H9 (cell line): ENCODE measurements around the gene CRY2. TPM values are rescaled to one million over a fixed set of nuclear protein-coding genes. Genes with fewer than 3 reads are reported as not detected.

Source experiments
- DNase-seq: peaks from one replicate; pipeline ENCODE4 v3.0.0-alpha.2; 2017
- H2AFZ ChIP-seq: one replicate; pipeline ENCODE4 v1.6.1; 2013; ENCODE audit warnings: mild to moderate bottlenecking, low read length, control low read depth, moderate library complexity
- H2AK5ac ChIP-seq: 2 replicates; pipeline ENCODE4 v1.6.1; 2013; ENCODE audit warnings: low read length, control low read depth, mixed read lengths; ENCODE audit not compliant: insufficient read length
- H2BK120ac ChIP-seq: one replicate; pipeline ENCODE4 v1.6.1; 2013; ENCODE audit warnings: low read depth, mild to moderate bottlenecking, low read length, control low read depth, inconsistent platforms; ENCODE audit not compliant: poor library complexity, severe bottlenecking
- H2BK12ac ChIP-seq: 2 replicates; pipeline ENCODE4 v1.6.1; 2013; ENCODE audit warnings: low read length, control low read depth, mixed read lengths, low read depth; ENCODE audit not compliant: insufficient read length
- H2BK15ac ChIP-seq: 2 replicates; pipeline ENCODE4 v1.6.1; 2013; ENCODE audit warnings: low read depth, low read length, control low read depth
- H2BK20ac ChIP-seq: one replicate; pipeline ENCODE4 v1.6.1; 2013; ENCODE audit warnings: low read depth, mild to moderate bottlenecking, low read length, control low read depth, inconsistent platforms; ENCODE audit not compliant: poor library complexity, severe bottlenecking
- H2BK5ac ChIP-seq: 2 replicates; pipeline ENCODE4 v1.6.1; 2013; ENCODE audit warnings: low read length, control low read depth, mixed read lengths; ENCODE audit not compliant: insufficient read length
- H3K14ac ChIP-seq: 2 replicates; pipeline ENCODE4 v1.6.1; 2013; ENCODE audit warnings: low read length, control low read depth; ENCODE audit not compliant: insufficient read depth
- H3K18ac ChIP-seq: 2 replicates; pipeline ENCODE4 v1.6.1; 2013; ENCODE audit warnings: low read depth, mild to moderate bottlenecking, mixed read lengths, low read length, control low read depth; ENCODE audit not compliant: insufficient read length
- H3K23ac ChIP-seq: 2 replicates; pipeline ENCODE4 v1.6.1; 2013; ENCODE audit warnings: low read length, control low read depth, mixed read lengths, low read depth; ENCODE audit not compliant: insufficient read length
- H3K23me2 ChIP-seq: 2 replicates; pipeline ENCODE4 v1.6.1; 2013; ENCODE audit warnings: low read depth, mild to moderate bottlenecking, mixed read lengths, low read length, control low read depth; ENCODE audit not compliant: insufficient read length, poor library complexity, severe bottlenecking
- H3K27ac ChIP-seq: 2 replicates; pipeline ENCODE4 v1.5.1; 2013; ENCODE audit warnings: low read length, control low read depth, mixed read lengths, low read depth; ENCODE audit not compliant: insufficient read length
- H3K27me3 ChIP-seq: 2 replicates; pipeline ENCODE4 v1.6.1; 2013; ENCODE audit warnings: low read length, control low read depth, inconsistent platforms; ENCODE audit not compliant: insufficient read depth
- H3K4ac ChIP-seq: 2 replicates; pipeline ENCODE4 v1.6.1; 2013; ENCODE audit warnings: low read depth, mild to moderate bottlenecking, control low read depth, inconsistent platforms, low read length, moderate library complexity
- H3K4me1 ChIP-seq: 2 replicates; pipeline ENCODE4 v1.6.1; 2013; ENCODE audit warnings: low read length, control low read depth, inconsistent platforms; ENCODE audit not compliant: insufficient read depth
- H3K4me2 ChIP-seq: 2 replicates; pipeline ENCODE4 v1.6.1; 2013; ENCODE audit warnings: low read length, control low read depth, mixed read lengths; ENCODE audit not compliant: insufficient read length, insufficient read depth
- H3K56ac ChIP-seq: 2 replicates; pipeline ENCODE4 v1.6.1; 2013; ENCODE audit warnings: low read depth, mild to moderate bottlenecking, mixed read lengths, low read length, control low read depth; ENCODE audit not compliant: insufficient read length
- H3K79me1 ChIP-seq: 2 replicates; pipeline ENCODE4 v1.6.1; 2013; ENCODE audit warnings: low read depth, mild to moderate bottlenecking, moderate library complexity, low read length, control low read depth, inconsistent platforms; ENCODE audit not compliant: insufficient read depth, poor library complexity, severe bottlenecking
- H3K79me2 ChIP-seq: 2 replicates; pipeline ENCODE4 v1.6.1; 2013; ENCODE audit warnings: low read length, control low read depth, inconsistent platforms; ENCODE audit not compliant: insufficient read depth
- H3K9ac ChIP-seq: 2 replicates; pipeline ENCODE4 v1.6.1; 2013; ENCODE audit warnings: low read length, control low read depth, mixed read lengths; ENCODE audit not compliant: insufficient read length; ENCODE audit errors: extremely low read depth
- H3K9me3 ChIP-seq: one replicate; pipeline ENCODE4 v1.6.1; 2013; ENCODE audit warnings: low read depth, low read length, inconsistent platforms; ENCODE audit not compliant: control insufficient read depth
- H3T11ph ChIP-seq: one replicate; pipeline ENCODE4 v1.6.1; 2013; ENCODE audit warnings: mild to moderate bottlenecking, low read length, control low read depth, inconsistent platforms
- H4K20me1 ChIP-seq: one replicate; pipeline ENCODE4 v1.6.1; 2013; ENCODE audit not compliant: control insufficient read depth, insufficient read length, insufficient read depth
- H4K5ac ChIP-seq: 2 replicates; pipeline ENCODE4 v1.6.1; 2013; ENCODE audit warnings: low read depth, mild to moderate bottlenecking, mixed read lengths, low read length, control low read depth; ENCODE audit not compliant: insufficient read length
- H4K8ac ChIP-seq: replicated peaks from 2 replicates; pipeline ENCODE4 v1.6.1; 2013; ENCODE audit warnings: low read length, control low read depth, mixed read lengths, low read depth; ENCODE audit not compliant: insufficient read length
- H4K91ac ChIP-seq: 2 replicates; pipeline ENCODE4 v1.6.1; 2013; ENCODE audit warnings: low read depth, mild to moderate bottlenecking, moderate library complexity, mixed read lengths, low read length, control low read depth; ENCODE audit not compliant: insufficient read length
- H3K27ac Mint-ChIP-seq, 3 experiments: 2 replicates in 2 of 3; 3 replicates in 1 of 3; pipeline ENCODE4 v1.8.0; 2020 to 2021; ENCODE audit warnings: mixed read lengths in 3 of 3, mild to moderate bottlenecking in 1 of 3, moderate library complexity in 1 of 3
- H3K27me3 Mint-ChIP-seq: 2 replicates; pipeline ENCODE4 v1.8.0; 2021; ENCODE audit warnings: low read depth, mild to moderate bottlenecking, moderate library complexity, mixed read lengths
- H3K36me3 Mint-ChIP-seq, 3 experiments: 2 replicates in 2 of 3; 3 replicates in 1 of 3; pipeline ENCODE4 v1.8.0; 2020 to 2021; ENCODE audit warnings: low read depth in 3 of 3, mixed read lengths in 3 of 3; ENCODE audit not compliant: insufficient read depth in 1 of 3
- H3K4me1 Mint-ChIP-seq, 2 experiments: 2 replicates each; pipeline ENCODE4 v1.8.0; 2020; ENCODE audit warnings: mixed read lengths in 2 of 2
- H3K4me3 Mint-ChIP-seq, 2 experiments: 2 replicates in 1 of 2; 3 replicates in 1 of 2; pipeline ENCODE4 v1.8.0; 2020 to 2021; ENCODE audit warnings: mild to moderate bottlenecking in 2 of 2, mixed read lengths in 2 of 2, moderate library complexity in 1 of 2
- H3K9me3 Mint-ChIP-seq, 2 experiments: 2 replicates in 1 of 2; 3 replicates in 1 of 2; pipeline ENCODE4 v1.8.0; 2020; ENCODE audit warnings: mild to moderate bottlenecking in 2 of 2, mixed read lengths in 2 of 2, moderate library complexity in 1 of 2
- CTCF ChIP-seq: fragments of 200-600 bp; sonication (generic); conservative IDR thresholded peaks from 3 replicates; pipeline ENCODE4 v1.8.0; 2021; ENCODE audit warnings: antibody characterized with exemption, mild to moderate bottlenecking
- WGBS: extraction: QIAGEN DNeasy Blood & Tissue Kit; methylation state at CpG from one replicate; pipeline ENCODE4 v1.1.7; 2013; ENCODE audit warnings: missing lambda C conversion rate, low lambda C conversion rate, mixed read lengths; ENCODE audit not compliant: insufficient read length; ENCODE audit errors: extremely low coverage; 5-methylcytosine and 5-hydroxymethylcytosine counted together
- total RNA-seq: library from RNA; stranded (reverse); gene quantifications from 2 replicates; pipeline ENCODE4 v1.2.1, GENCODE V29; 2021

The CRY2 gene
- total RNA-seq, 1 experiment from 2014 or later = 14.4 TPM

GRCh38 chr11:45892856-45893255, 45.6 kb downstream of the CRY2 start:
- H3K4ac ChIP-seq = no peak overlapping the region
- no peak overlapping the region for H3K4me2 ChIP-seq
- Mint-ChIP-seq H3K27ac (peak overlapping the region in 1 of 3 experiments; percentile 83; a peak in 2 of 7 replicates), H3K4me1 (peaks cover 25 to 37% of the 10 kb centered on the region in 2 experiments), H3K36me3 (peaks cover 0 to 9% (median 0%) of the 10 kb centered on the region in 3 experiments; a peak in 3 of 7 replicates), H3K4me3 (no peak overlapping the region), H3K27me3 (no peaks in the 10 kb centered on the region; the same call in 1 of the 2 replicates), H3K9me3 (no peaks in the 10 kb centered on the region; a peak in 1 of 5 replicates)
- no peak overlapping the region for H2AFZ ChIP-seq
- H4K5ac ChIP-seq = no peak overlapping the region
- WGBS = no CpG with 5 or more reads among the region's 5 CpGs
- no peak overlapping the region for H2BK12ac ChIP-seq
- no peak for TF ChIP-seq CTCF
- no peak overlapping the region for H2AK5ac ChIP-seq
- H3K27ac ChIP-seq = no peak overlapping the region
- no peak overlapping the region for H3T11ph ChIP-seq
- no peak overlapping the region for H4K91ac ChIP-seq
- no peaks in the 10 kb centered on the region for H3K27me3 ChIP-seq
- no peak overlapping the region for H2BK5ac ChIP-seq
- no peak overlapping the region for H2BK20ac ChIP-seq
- H3K9ac ChIP-seq = no peak overlapping the region
- H3K79me1 ChIP-seq = no peaks in the 10 kb centered on the region
- no peaks in the 10 kb centered on the region; the same call in 1 of the 2 replicates for H3K4me1 ChIP-seq
- H2BK120ac ChIP-seq = no peak overlapping the region
- no peak overlapping the region for H3K23ac ChIP-seq
- H3K79me2 ChIP-seq = no peaks in the 10 kb centered on the region
- H4K20me1 ChIP-seq = no peaks in the 10 kb centered on the region
- H3K56ac ChIP-seq = no peak overlapping the region
- no peak overlapping the region for H2BK15ac ChIP-seq
- no peak overlapping the region for H3K18ac ChIP-seq
- no peak for DNase-seq
- H3K23me2 ChIP-seq = no peaks in the 10 kb centered on the region
- no peaks in the 10 kb centered on the region for H3K9me3 ChIP-seq
- no peak overlapping the region for H3K14ac ChIP-seq
- H4K8ac ChIP-seq = no peak overlapping the region
